SK-N-SH (cell line): Measurements from ENCODE around the gene PTPN18. TPM values are rescaled to one million over a fixed set of nuclear protein-coding genes. Genes with fewer than 3 reads are reported as not detected.
"Not testable (repeated sequence)": the region's sequence is repeated elsewhere in the genome, so short reads cannot be mapped to it uniquely, and the experiment has no call there.

ENCODE experiments used
- CTCF ChIA-PET: fragments of 300-600, 350-600 bp; formaldehyde crosslinking; extraction: SDS; loops from one replicate; lab custom pipeline; 2021; lab: Yijun Ruan, JAX
- POLR2A ChIA-PET: fragments of 350-600 bp; sonication (Branson Sonifier 250); formaldehyde crosslinking; extraction: SDS; loops from one replicate; lab custom pipeline; 2020; ENCODE audit warnings: antibody characterized with exemption, inconsistent platforms; lab: Yijun Ruan, JAX
- DNase-seq: peaks from one replicate; pipeline ENCODE4 v3.0.0; 2012
- H2AFZ ChIP-seq: fragments of 200-600 bp; sonication (generic); 2 replicates; pipeline ENCODE4 v1.8.1; 2016; ENCODE audit warnings: antibody characterized with exemption, mild to moderate bottlenecking, low read depth
- H3F3A ChIP-seq: fragments of 200-600 bp; sonication (generic); replicated peaks from 2 replicates; pipeline ENCODE3; 2016; ENCODE audit warnings: antibody characterized with exemption, mild to moderate bottlenecking; ENCODE audit not compliant: insufficient read depth
- H3K27ac ChIP-seq, 2 experiments: fragments of 200-500 bp in 1 of 2; fragments of 200-600 bp in 1 of 2; sonication (Bioruptor generic) in 1 of 2; sonication (generic), shearing (Covaris generic) in 1 of 2; 2 replicates each; pipeline versions ENCODE4 v1.5.1 to v1.6.1; 2014 to 2016; ENCODE audit warnings: low read depth in 2 of 2, inconsistent platforms in 1 of 2, low read length in 1 of 2, mild to moderate bottlenecking in 1 of 2, mixed read lengths in 1 of 2
- H3K27me3 ChIP-seq: fragments of 200-600 bp; sonication (generic), shearing (Covaris generic); 2 replicates; pipeline ENCODE4 v1.6.1; 2016; ENCODE audit warnings: mixed run types; ENCODE audit not compliant: insufficient read depth
- H3K36me3 ChIP-seq, 2 experiments: fragments of 200-500 bp in 1 of 2; fragments of 200-600 bp in 1 of 2; sonication (Bioruptor generic) in 1 of 2; sonication (generic) in 1 of 2; replicated peaks in 1 of 2; 2 replicates each; pipeline versions ENCODE3 to v1.5.1; 2014 to 2016; ENCODE audit warnings: low read length in 1 of 2, mild to moderate bottlenecking in 1 of 2; ENCODE audit not compliant: insufficient read depth in 2 of 2, control insufficient read depth in 1 of 2
- H3K4me1 ChIP-seq, 2 experiments: fragments of 200-500 bp in 1 of 2; fragments of 200-600 bp in 1 of 2; sonication (Bioruptor generic) in 1 of 2; sonication (generic), shearing (Covaris generic) in 1 of 2; 2 replicates each; pipeline versions ENCODE4 v1.5.1 to v1.6.1; 2014 to 2016; ENCODE audit warnings: low read depth in 1 of 2, low read length in 1 of 2, mixed run types in 1 of 2; ENCODE audit not compliant: insufficient read depth in 2 of 2, control insufficient read depth in 1 of 2
- H3K4me2 ChIP-seq: fragments of 200-600 bp; sonication (generic), shearing (Covaris generic); 2 replicates; pipeline ENCODE4 v1.6.1; 2017; ENCODE audit warnings: mixed run types
- H3K4me3 ChIP-seq, 2 experiments: fragments of 200-500 bp in 1 of 2; fragments of 200-600 bp in 1 of 2; sonication (Bioruptor generic) in 1 of 2; sonication (generic), shearing (Covaris generic) in 1 of 2; 2 replicates each; pipeline versions ENCODE4 v1.5.1 to v1.8.1; 2014 to 2016; ENCODE audit warnings: low read depth in 2 of 2, inconsistent platforms in 1 of 2, low read length in 1 of 2, mild to moderate bottlenecking in 1 of 2, mixed read lengths in 1 of 2, moderate library complexity in 1 of 2
- H3K79me2 ChIP-seq: fragments of 200-600 bp; sonication (generic); 2 replicates; pipeline ENCODE4 v1.8.1; 2017; ENCODE audit warnings: mild to moderate bottlenecking; ENCODE audit not compliant: insufficient read depth
- H3K9ac ChIP-seq: fragments of 200-600 bp; sonication (generic); 2 replicates; pipeline ENCODE4 v1.6.1; 2017; ENCODE audit warnings: mixed run types
- H3K9me2 ChIP-seq: fragments of 200-600 bp; sonication (generic); 2 replicates; pipeline ENCODE4 v1.6.1; 2017; ENCODE audit warnings: mixed run types
- H3K9me3 ChIP-seq: fragments of 200-600 bp; sonication (generic); 2 replicates; pipeline ENCODE4 v1.6.1; 2017; ENCODE audit warnings: mixed run types, mild to moderate bottlenecking, moderate library complexity
- H4K20me1 ChIP-seq: fragments of 200-600 bp; sonication (generic); 2 replicates; pipeline ENCODE4 v1.6.1; 2017; ENCODE audit warnings: mild to moderate bottlenecking, mixed run types; ENCODE audit not compliant: insufficient read depth
- CHD2 ChIP-seq: fragments of 150-350 bp; IDR thresholded peaks from 2 replicates; pipeline ENCODE4 v1.6.1; 2018; ENCODE audit warnings: low read length; ENCODE audit not compliant: partially characterized antibody
- CTCF ChIP-seq: fragments of 200-600 bp; sonication (generic); IDR thresholded peaks from 2 replicates; pipeline ENCODE4 v1.6.1; 2017; ENCODE audit warnings: antibody characterized with exemption, mild to moderate bottlenecking, moderate library complexity
- MXI1 ChIP-seq: IDR thresholded peaks from 2 replicates; pipeline ENCODE4 v1.6.1; 2012; ENCODE audit warnings: mild to moderate bottlenecking, low read depth, low read length, improper control_type of control experiment
- NFIC ChIP-seq: IDR thresholded peaks from 2 replicates; pipeline ENCODE4 v1.4.0; 2012; ENCODE audit warnings: borderline replicate concordance
- PBX3 ChIP-seq: IDR thresholded peaks from 2 replicates; pipeline ENCODE4; 2012
- RAD21 ChIP-seq: IDR thresholded peaks from 2 replicates; pipeline ENCODE4 v1.6.1; 2012; ENCODE audit warnings: mild to moderate bottlenecking, low read length
- RCOR1 ChIP-seq: fragments of 150-350 bp; IDR thresholded peaks from 2 replicates; pipeline ENCODE4 v1.6.1; 2017; ENCODE audit warnings: antibody characterized with exemption, low read length
- RFX5 ChIP-seq: IDR thresholded peaks from 2 replicates; pipeline ENCODE4 v1.6.1; 2012; ENCODE audit warnings: mild to moderate bottlenecking, improper control_type of control experiment, low read length
- SMC3 ChIP-seq: IDR thresholded peaks from 2 replicates; pipeline ENCODE4 v1.6.1; 2012; ENCODE audit warnings: low read depth, low read length, improper control_type of control experiment
- TCF12 ChIP-seq: IDR thresholded peaks from 2 replicates; pipeline ENCODE4 v1.4.0; 2012
- TEAD4 ChIP-seq: IDR thresholded peaks from 2 replicates; pipeline ENCODE4 v1.4.0; 2012; ENCODE audit warnings: mild to moderate bottlenecking, borderline replicate concordance; ENCODE audit not compliant: insufficient read depth
- WGBS: methylation state at CpG from one replicate; pipeline ENCODE4 v1.1.6; 2017; ENCODE audit warnings: low lambda C conversion rate; 5-methylcytosine and 5-hydroxymethylcytosine counted together
- polyA plus RNA-seq, 3 experiments: library from polyadenylated mRNA; depleted of rRNA; stranded (reverse); fragments of >200 nt; gene quantifications; 2 replicates each; pipeline ENCODE4 v1.2.3, GENCODE V29; 2012

The PTPN18 gene
- polyA plus RNA-seq, 1 of the 3 experiments (the other 2 are of a cell fraction) = 30.4 TPM

DNA sequence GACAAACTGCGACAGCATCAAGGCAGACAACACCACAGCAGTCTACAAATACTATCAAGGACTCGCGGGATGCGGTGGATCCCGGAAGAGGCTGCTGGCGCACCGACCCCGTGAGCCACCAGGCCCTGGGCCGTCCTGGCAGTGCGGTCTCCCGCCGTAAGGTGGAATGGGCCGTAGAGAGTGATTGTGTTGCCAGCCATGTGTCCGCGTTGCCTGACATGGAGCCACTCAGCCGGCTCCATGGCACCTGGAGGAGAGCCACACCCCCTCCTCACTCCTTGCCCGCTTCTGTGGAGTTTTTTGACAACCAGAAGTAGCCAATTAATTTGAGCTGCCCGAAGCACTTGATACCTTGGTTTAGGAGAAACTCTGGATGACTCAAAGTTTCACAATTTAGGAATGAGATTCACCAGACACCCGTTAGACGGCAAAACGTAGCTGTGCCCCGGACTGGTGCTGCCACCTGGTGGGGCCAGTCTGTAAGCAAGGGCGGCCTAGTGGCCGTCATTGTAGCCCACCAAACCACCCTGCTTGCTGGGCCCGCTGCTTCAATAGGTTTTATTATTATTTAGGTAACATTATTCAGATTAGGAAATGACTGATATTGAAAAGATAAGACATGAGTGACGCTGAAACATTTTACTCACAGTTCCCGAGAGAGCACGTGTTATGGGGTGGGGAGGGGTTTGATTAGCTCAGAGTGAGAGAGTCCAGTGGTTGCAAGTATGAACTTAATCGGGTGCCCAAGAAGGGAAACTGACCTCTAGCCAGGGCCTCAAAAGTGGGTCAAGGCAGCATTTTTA lies 23.4 kb upstream of the PTPN18 start:
- Histone ChIP-seq H3K9ac (no peak overlapping the region), H3K27me3 (peaks cover 7% of the 10 kb centered on the region; the same call in 1 of the 2 replicates), H3K9me3 (no peaks in the 10 kb centered on the region), H2AFZ (no peak overlapping the region), H3K4me2 (no peak overlapping the region), H3K9me2 (no peaks in the 10 kb centered on the region), H3K4me3 (no peak overlapping the region; a peak in 2 of 4 replicates), H3K36me3 (no peaks in the 10 kb centered on the region), H3K79me2 (no peaks in the 10 kb centered on the region), H3K27ac (no peak overlapping the region; a peak in 1 of 4 replicates), H4K20me1 (no peaks in the 10 kb centered on the region), H3K4me1 (peaks cover 0 to 8% of the 10 kb centered on the region in 2 experiments; a peak in 1 of 4 replicates), H3F3A (peaks cover 4% of the 10 kb centered on the region)
- WGBS = 16% methylated on average over 13 of the region's 29 CpGs
- peak; percentile 88 for DNase-seq
- ChIA-PET CTCF (interaction anchor here (0.7 to 7.6 kb wide), 27 partner anchors 9 to 1065 kb away, joined by 3 to 113 read pairs (median 4); partner anchors contain the start of genes IMP4, MZT2B and SMPD4), POLR2A (interaction anchor here (0.5 to 1.2 kb wide), 3 partner anchors 150 to 153 kb away, joined by 3 to 5 read pairs (median 3); partner anchors contain the start of genes MZT2B and SMPD4)
- TF ChIP-seq CHD2 = peak; percentile 13
- TF ChIP-seq TCF12 = peak; percentile 67
- TF ChIP-seq MXI1 = peak; percentile 27; the same call in 1 of the 2 replicates
- TF ChIP-seq RFX5 = no peak
- TF ChIP-seq RAD21 = peak; percentile 97
- TF ChIP-seq TEAD4 = no peak
- TF ChIP-seq PBX3 = peak; percentile 41
- peak; percentile 30; the same call in 1 of the 2 replicates for TF ChIP-seq RCOR1
- peak; percentile 89 for TF ChIP-seq SMC3
- TF ChIP-seq NFIC = no peak
- peak; percentile 96 for TF ChIP-seq CTCF
- TF ChIP-seq, all 33 proteins: peak for 8

GRCh38 chr2:130333253-130333652 lies 22.6 kb upstream of the PTPN18 start:
- not testable (repeated sequence) for H3K27ac ChIP-seq, H3K9me2 ChIP-seq, DNase-seq, H3K79me2 ChIP-seq, H3K9me3 ChIP-seq, H3K36me3 ChIP-seq, H3K27me3 ChIP-seq, H4K20me1 ChIP-seq, H3K4me3 ChIP-seq, H2AFZ ChIP-seq, H3K9ac ChIP-seq, H3K4me2 ChIP-seq
- 67% methylated on average over 8 of the region's 8 CpGs for WGBS
- H3K4me1 ChIP-seq = peaks cover 7 to 14% of the 10 kb centered on the region in 2 experiments; a peak in 3 of 4 replicates
- ChIA-PET CTCF (interaction anchor here (0.8 to 7.6 kb wide), 25 partner anchors 9 to 410 kb away, joined by 3 to 113 read pairs (median 4); partner anchors contain the start of genes IMP4, MZT2B and SMPD4), POLR2A (interaction anchor here (0.8 to 1.2 kb wide), 2 partner anchors 151 to 152 kb away, joined by 3 to 5 read pairs; partner anchors contain the start of genes MZT2B and SMPD4)
- peaks cover 11% of the 10 kb centered on the region for H3F3A ChIP-seq
